K562 treated with DMSO at 1 percent for 24 hours (cell line): Measurements from ENCODE around the gene STK25. TPM values are rescaled to one million over a fixed set of nuclear protein-coding genes. Genes with fewer than 3 reads are reported as not detected.

Experiments
- total RNA-seq: library from RNA; unstranded; fragments of 300-600 nt; gene quantifications from 2 replicates; pipeline ENCODE4 v1.2.3, GENCODE V29; 2022; ENCODE audit warnings: low read depth; ENCODE audit not compliant: insufficient read depth

Gene STK25
- total RNA-seq: 105 and 118 TPM in 2 replicates

GRCh38 chr2:241508240-241509154, at the start of gene STK25:
TSS of gene STK25 (minus strand) at chr2:241508584. CDS start at chr2:241508035, 549 bp downstream.

Other genes with a start within 250 kb of the STK25 start
- gene HDLBP, start 192.9 kb downstream of the STK25 start, total RNA-seq: 104 and 137 TPM in 2 replicates
- 70.5 and 84.3 TPM in 2 replicates for gene SEPTIN2, start 192.7 kb downstream of the STK25 start, total RNA-seq
- 11.5 and 13.1 TPM in 2 replicates for gene FARP2, start 152.3 kb downstream of the STK25 start, total RNA-seq
- gene BOK, start 50.2 kb upstream of the STK25 start, total RNA-seq: 3.4 TPM in 2 replicates
- 56.0 and 58.7 TPM in 2 replicates for gene THAP4, start 128.6 kb upstream of the STK25 start, total RNA-seq
- 62.3 and 64.0 TPM in 2 replicates for gene ATG4B, start 129.1 kb upstream of the STK25 start, total RNA-seq
- gene DTYMK, start 178.2 kb upstream of the STK25 start, total RNA-seq: 90.5 and 90.9 TPM in 2 replicates
- 20.4 and 27.6 TPM in 2 replicates for gene ING5, start 193.5 kb upstream of the STK25 start, total RNA-seq
- 18.3 and 21.7 TPM in 2 replicates for gene D2HGDH, start 226.0 kb upstream of the STK25 start, total RNA-seq